HepG2 (cell line): Measurements from ENCODE around the gene DDX10.

Experiments
- E2F1 ChIP-seq: sonication (generic); formaldehyde crosslinking; IDR thresholded peaks from 2 replicates; pipeline ENCODE4 v1.5.0; 2020; ENCODE audit warnings: missing genetic modification reagents
- PRMT3 ChIP-seq: sonication (generic); formaldehyde crosslinking; IDR thresholded peaks from 2 replicates; pipeline ENCODE4 v1.8.1; 2022; ENCODE audit warnings: low read depth, mild to moderate bottlenecking, moderate library complexity, missing genetic modification reagents, borderline replicate concordance

GRCh38 chr11:108973402-108974162 lies 308.7 kb downstream of the DDX10 start:
- no peak for TF ChIP-seq PRMT3 (CRISPR knock-in tag)
- TF ChIP-seq E2F1 (CRISPR knock-in tag): no peak
